GM13977 (cell line): ENCODE results near the gene ARSH.
"Not testable (repeated sequence)": the region's sequence is repeated elsewhere in the genome, so short reads cannot be mapped to it uniquely, and the experiment has no call there.

Source experiments
- DNase-seq: peaks from one replicate; pipeline ENCODE4 v3.0.0; 2012; ENCODE audit warnings: low spot score
- in situ Hi-C: fragments of 300-500 bp; cut with MboI; formaldehyde crosslinking; loops from one replicate; pipeline ENCODE4 v1.12.0; 2022; ENCODE audit warnings: low sequenced_read_pairs, low pct_unique_long_range_greater_than_20kb, mixed read lengths, inconsistent platforms; ENCODE audit not compliant: unreplicated experiment
- TF ChIP-seq, protein P1 (sequence below): IDR thresholded peaks from 2 replicates; pipeline ENCODE4 v1.5.1; 2012; ENCODE audit warnings: mild to moderate bottlenecking, control low read depth; ENCODE audit not compliant: insufficient read depth; ENCODE audit errors: extremely low read depth, missing control alignments

The ARSH gene

DNA sequence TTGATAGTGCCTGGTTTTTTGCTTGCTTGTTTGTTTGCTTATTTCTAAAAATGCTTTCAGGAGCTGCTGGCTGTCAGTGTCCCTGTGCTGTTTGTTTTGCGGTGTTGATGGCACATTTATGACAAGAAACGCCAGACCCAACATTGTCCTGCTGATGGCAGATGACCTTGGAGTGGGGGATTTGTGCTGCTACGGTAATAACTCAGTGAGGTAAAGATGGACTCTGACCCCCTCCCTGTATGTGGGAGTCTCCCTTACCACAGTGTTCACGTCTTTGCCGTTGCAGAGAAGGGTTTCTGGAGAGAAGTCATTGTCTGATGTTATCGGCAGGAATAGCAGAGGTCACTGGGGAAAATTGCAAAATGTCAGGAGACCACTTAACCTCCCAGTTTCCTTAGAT, at the start of gene ARSH:
TSS of gene ARSH (plus strand) at position 52 of the 400 bp plus-strand sequence. CDS start at position 119, 67 bp downstream.
- in situ Hi-C loops: no loop called here
- TF ChIP-seq, protein P1, sequence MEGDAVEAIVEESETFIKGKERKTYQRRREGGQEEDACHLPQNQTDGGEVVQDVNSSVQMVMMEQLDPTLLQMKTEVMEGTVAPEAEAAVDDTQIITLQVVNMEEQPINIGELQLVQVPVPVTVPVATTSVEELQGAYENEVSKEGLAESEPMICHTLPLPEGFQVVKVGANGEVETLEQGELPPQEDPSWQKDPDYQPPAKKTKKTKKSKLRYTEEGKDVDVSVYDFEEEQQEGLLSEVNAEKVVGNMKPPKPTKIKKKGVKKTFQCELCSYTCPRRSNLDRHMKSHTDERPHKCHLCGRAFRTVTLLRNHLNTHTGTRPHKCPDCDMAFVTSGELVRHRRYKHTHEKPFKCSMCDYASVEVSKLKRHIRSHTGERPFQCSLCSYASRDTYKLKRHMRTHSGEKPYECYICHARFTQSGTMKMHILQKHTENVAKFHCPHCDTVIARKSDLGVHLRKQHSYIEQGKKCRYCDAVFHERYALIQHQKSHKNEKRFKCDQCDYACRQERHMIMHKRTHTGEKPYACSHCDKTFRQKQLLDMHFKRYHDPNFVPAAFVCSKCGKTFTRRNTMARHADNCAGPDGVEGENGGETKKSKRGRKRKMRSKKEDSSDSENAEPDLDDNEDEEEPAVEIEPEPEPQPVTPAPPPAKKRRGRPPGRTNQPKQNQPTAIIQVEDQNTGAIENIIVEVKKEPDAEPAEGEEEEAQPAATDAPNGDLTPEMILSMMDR: no peak
- DNase-seq: no peak

- TF ChIP-seq, protein P1: no peak
- in situ Hi-C loops: no loop called here
- DNase-seq: no peak
Observed at GRCh38 chrX:2958199-2958598, 48.1 kb upstream of the ARSH start.

- no peak for DNase-seq
- TF ChIP-seq, protein P1: no peak
- in situ Hi-C loops: no loop called here
Observed at GRCh38 chrX:2960861-2961515, 45.4 kb upstream of the ARSH start.

DNA sequence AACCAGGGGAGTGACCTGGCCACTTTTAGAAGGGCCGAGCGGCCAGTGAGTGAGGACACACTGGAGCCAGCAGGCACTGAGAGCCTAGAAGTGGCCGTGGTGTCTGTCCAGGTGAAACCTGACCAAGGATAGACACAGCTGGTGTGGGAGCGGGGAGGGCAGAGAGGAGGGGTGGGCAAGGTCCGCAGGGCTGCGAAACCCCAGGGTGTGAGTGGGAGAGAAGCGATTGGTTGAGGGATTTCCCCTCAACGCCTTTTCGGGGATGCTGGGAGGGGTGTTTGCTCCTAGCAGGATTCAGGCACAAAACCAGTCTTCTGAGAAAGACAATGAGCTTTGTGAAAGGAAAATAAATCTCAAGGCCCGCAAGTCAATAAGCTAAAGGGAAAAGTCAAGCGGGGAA, 44.0 kb upstream of the ARSH start:
- TF ChIP-seq, protein P1: no peak

DNA sequence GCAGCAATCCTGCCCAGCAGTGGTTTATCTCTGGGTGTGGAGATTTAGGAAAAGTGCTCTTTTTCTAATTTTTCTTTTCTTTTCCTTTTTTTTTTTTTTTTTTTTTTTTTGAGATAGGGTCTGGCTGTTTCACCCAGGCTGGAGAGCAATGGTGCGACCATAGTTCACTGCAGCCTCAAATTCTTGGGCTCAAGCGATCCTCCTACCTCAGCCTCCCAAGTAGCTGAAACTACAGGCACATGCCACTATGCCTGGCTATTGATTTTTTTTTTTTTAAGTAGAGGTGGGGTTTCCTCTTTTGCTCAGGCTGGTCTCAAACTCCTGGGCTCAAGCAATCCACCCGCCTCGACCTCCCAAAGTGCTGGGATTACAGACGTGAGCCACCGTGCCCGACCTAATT, 42.9 kb upstream of the ARSH start:
- DNase-seq, in situ Hi-C loops: not testable (repeated sequence)

More for the DNA sequence above, 44.0 kb upstream of the ARSH start:
- no peak for DNase-seq
- in situ Hi-C loops: no loop called here

DNA sequence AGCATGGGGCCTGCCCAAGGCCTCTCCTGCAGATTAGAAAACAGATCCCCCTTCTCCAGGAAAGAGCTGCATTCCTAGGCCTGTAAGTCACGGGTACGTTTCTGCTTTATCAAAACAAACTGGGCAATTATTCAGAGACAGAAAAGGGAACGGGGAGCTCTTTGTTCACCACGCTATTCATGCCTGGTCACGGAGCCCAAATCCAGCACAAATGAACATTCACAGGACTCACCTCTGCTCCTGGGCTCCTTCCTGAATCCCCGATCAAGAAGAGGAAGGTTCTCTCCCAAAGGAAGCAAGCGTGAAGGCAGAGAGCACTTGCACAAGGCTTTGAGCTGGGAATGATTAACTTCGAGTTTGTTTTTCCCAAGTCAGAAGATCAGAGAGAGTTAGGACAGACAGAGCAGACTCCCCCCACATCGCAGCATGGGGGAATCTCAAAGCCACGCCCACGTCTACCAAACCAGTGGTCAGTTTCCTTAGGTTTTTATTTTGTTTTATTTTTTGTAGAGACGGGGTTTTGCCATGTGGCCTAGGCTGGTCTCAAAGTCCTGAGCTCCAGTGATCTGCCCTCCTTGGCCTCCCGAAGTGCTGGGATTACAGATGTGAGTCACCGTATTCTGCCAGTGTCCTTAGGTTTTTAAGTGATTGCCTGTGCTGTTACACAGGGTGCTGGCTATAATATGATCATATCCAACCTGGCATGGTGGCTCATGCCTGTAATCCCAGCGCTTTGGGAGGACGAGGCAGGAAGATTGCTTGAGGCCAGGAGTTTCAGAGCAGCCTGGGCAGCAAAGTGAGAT, 42.2 kb upstream of the ARSH start:
- DNase-seq, in situ Hi-C loops: not testable (repeated sequence)

GRCh38 chrX:2965965-2966364, 40.4 kb upstream of the ARSH start:
- no peak for DNase-seq
- TF ChIP-seq, protein P1: no peak
- in situ Hi-C loops: no loop called here

DNA sequence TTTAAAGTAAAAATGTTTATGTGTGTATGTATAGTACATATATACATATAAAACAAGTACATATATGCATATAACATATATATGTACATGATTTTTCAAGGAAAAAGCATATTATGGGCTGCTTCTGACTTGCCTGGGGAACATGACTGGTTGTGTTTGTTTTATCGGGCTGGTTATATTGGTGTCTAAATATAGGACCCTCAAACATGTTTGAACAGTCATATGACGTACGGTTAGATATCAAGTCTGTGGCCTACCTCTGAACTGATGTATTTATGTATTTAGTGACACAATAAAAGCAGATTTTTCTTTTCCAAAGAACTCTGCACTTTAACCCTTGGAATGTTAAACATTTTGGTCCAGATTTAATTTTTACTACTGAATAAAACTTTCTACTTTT, 39.3 kb upstream of the ARSH start:
- no peak for DNase-seq
- TF ChIP-seq, protein P1: no peak
- in situ Hi-C loops: no loop called here
